ENCODE data around the gene NSF.
"Not testable (repeated sequence)": the region's sequence is repeated elsewhere in the genome, so short reads cannot be mapped to it uniquely, and the experiment has no call there.

DNA sequence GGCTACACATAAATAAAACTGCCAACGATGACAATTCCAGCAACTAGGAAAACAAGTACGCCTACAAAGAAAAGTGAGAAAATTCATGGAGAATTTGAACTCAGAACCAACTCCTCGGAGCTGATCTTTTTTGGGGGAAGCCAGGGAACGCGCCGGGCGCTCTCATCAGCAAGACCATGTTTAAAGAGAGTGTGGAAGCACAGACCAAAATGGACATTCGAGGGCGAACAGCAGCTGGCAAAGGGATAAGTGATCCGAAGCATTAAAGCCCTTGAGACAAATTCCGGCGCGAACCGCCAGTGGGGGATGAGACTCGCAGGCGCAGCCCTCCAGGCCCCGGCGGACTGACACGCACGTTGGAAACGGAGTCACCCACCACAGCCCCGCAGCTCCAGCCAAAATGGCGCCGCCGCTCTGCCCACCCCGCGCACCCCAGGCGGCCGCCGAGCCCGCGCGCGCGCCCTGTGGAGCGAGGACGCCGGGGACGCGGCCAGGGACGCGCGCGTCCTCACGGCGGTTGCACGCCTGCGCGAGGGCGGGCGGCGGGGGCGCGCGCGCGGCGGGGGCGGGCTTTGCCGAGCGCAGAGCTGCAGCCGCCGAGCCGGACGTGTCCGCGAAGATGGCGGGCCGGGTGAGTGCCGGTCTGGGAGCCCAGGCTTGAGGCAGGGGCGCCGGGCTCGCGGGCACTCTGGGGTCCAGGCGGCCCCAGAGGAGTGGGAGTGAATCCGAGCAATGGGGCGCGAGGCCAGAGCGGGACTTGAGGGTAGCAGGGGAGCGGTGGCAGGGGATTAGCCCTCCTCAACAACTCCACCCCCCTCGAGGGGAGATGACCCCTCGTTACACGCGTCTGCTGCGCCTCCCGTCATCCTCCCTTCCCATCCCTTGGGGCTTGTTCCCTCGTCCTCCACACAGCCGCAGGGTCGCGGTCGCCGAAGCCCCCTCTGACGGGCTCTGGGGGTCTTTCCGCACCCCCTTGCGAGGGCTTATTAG, at the start of gene NSF:
- TF ChIP-seq POLR2A (IDR thresholded peaks at IDR 0.05); POLR2AphosphoS5 (IDR thresholded peaks at IDR 0.05); CTCF (IDR thresholded peaks at IDR 0.05); EP300 (IDR thresholded peaks at IDR 0.05; ENCODE audit: low read depth): not testable (repeated sequence)

All from transverse colon (tissue), 4 donors.